Endothelial cell of umbilical vein (primary cell): Measurements from ENCODE around the gene MEGF11. TPM values are rescaled to one million over a fixed set of nuclear protein-coding genes. Genes with fewer than 3 reads are reported as not detected.

ENCODE experiments used
- BruUV-seq: library from RNA; stranded (reverse); fragments of 400-500 nt; replicated peaks from 2 replicates; lab custom pipeline; 2021; lab: Mats Ljungman, UMichigan
- CTCF ChIA-PET: fragments of 300-600, 350-600 bp; sonication (Branson Sonifier 250); formaldehyde crosslinking; loops from one replicate; lab custom pipeline; 2021; ENCODE audit warnings: antibody characterized with exemption, inconsistent platforms; lab: Charles Lee
- POLR2A ChIA-PET: fragments of 300-600, 350-600 bp; sonication (Branson Sonifier 250); formaldehyde crosslinking; loops from one replicate; lab custom pipeline; 2021; ENCODE audit warnings: antibody characterized with exemption, inconsistent platforms; lab: Charles Lee
- DNase-seq: peaks from one replicate; pipeline ENCODE4 v3.0.0-alpha.2; 2011; ENCODE audit warnings: low read depth, low spot score
- FAIRE-seq: peaks from 2 replicates; lab custom pipeline; 2011; peaks lifted over from hg19 to GRCh38; lab: Jason Lieb, UNC
- H2AFZ ChIP-seq: 2 replicates; pipeline ENCODE4 v1.6.0; 2012; ENCODE audit warnings: low read depth, low read length, control low read depth, inconsistent platforms
- H3K27ac ChIP-seq: 2 replicates; pipeline ENCODE4 v1.5.1; 2011; ENCODE audit warnings: low read depth, mild to moderate bottlenecking, control low read depth, low read length, moderate library complexity; ENCODE audit not compliant: insufficient read depth
- H3K27me3 ChIP-seq, 2 experiments: 2 replicates each; pipeline versions ENCODE4 v1.6.0 to v1.6.1; 2011; ENCODE audit warnings: low read length in 2 of 2, mixed read lengths in 1 of 2; ENCODE audit not compliant: control insufficient read depth in 2 of 2, insufficient read depth in 2 of 2
- H3K36me3 ChIP-seq, 2 experiments: 2 replicates in 1 of 2; 3 replicates in 1 of 2; pipeline ENCODE4 v1.5.1; 2011; ENCODE audit warnings: low read length in 2 of 2, mild to moderate bottlenecking in 1 of 2, moderate library complexity in 1 of 2; ENCODE audit not compliant: control insufficient read depth in 2 of 2, insufficient read depth in 2 of 2; ENCODE audit errors: extremely low read depth in 1 of 2
- H3K4me1 ChIP-seq: 3 replicates; pipeline ENCODE4 v1.5.1; 2011; ENCODE audit warnings: mild to moderate bottlenecking, low read length; ENCODE audit not compliant: control insufficient read depth, insufficient read depth; ENCODE audit errors: extremely low read depth
- H3K4me2 ChIP-seq: 2 replicates; pipeline ENCODE4 v1.6.1; 2011; ENCODE audit warnings: low read length, control low read depth, mixed read lengths; ENCODE audit not compliant: insufficient read depth
- H3K4me3 ChIP-seq, 3 experiments: fragments of 200-600 bp in 1 of 3; sonication (generic), shearing (Covaris generic) in 1 of 3; replicated peaks in 1 of 3; 2 replicates each; pipeline ENCODE4 v1.5.1; 2011 to 2016; ENCODE audit warnings: control low read depth in 3 of 3, low read length in 3 of 3, mild to moderate bottlenecking in 2 of 3, inconsistent platforms in 1 of 3, low read depth in 1 of 3, moderate library complexity in 1 of 3; ENCODE audit not compliant: insufficient read depth in 1 of 3
- H3K79me2 ChIP-seq: 2 replicates; pipeline ENCODE4 v1.6.0; 2012; ENCODE audit warnings: low read length, inconsistent platforms; ENCODE audit not compliant: control insufficient read depth, insufficient read depth
- H3K9ac ChIP-seq: replicated peaks from 2 replicates; pipeline ENCODE3; 2011; ENCODE audit warnings: low read length, control low read depth; ENCODE audit not compliant: insufficient read depth; ENCODE audit errors: extremely low read depth
- H3K9me1 ChIP-seq: replicated peaks from 3 replicates; pipeline ENCODE4 v1.6.0; 2011; ENCODE audit warnings: mild to moderate bottlenecking, low read length; ENCODE audit not compliant: control insufficient read depth, insufficient read depth; ENCODE audit errors: extremely low read depth
- H3K9me3 ChIP-seq: replicated peaks from 2 replicates; pipeline ENCODE4 v1.5.1; 2012; ENCODE audit warnings: low read length, inconsistent platforms; ENCODE audit not compliant: control insufficient read depth, insufficient read depth
- H4K20me1 ChIP-seq: replicated peaks from 2 replicates; pipeline ENCODE3; 2011; ENCODE audit warnings: mild to moderate bottlenecking, low read length; ENCODE audit not compliant: control insufficient read depth, insufficient read depth; ENCODE audit errors: extremely low read depth
- EZH2 ChIP-seq: IDR thresholded peaks from 2 replicates; pipeline ENCODE4 v1.6.1; 2012; ENCODE audit warnings: borderline replicate concordance, low read depth, mild to moderate bottlenecking, moderate library complexity, low read length, inconsistent platforms; ENCODE audit not compliant: severe bottlenecking
- FOS ChIP-seq: IDR thresholded peaks from 2 replicates; pipeline ENCODE4 v1.6.1; 2011; ENCODE audit warnings: mild to moderate bottlenecking, low read length, moderate library complexity, borderline replicate concordance; ENCODE audit not compliant: insufficient read depth
- GATA2 ChIP-seq: IDR thresholded peaks from 2 replicates; pipeline ENCODE4 v1.7.0; 2011; ENCODE audit warnings: low read depth, mild to moderate bottlenecking, moderate library complexity, mixed read lengths, low read length; ENCODE audit not compliant: insufficient read length, insufficient read depth
- JUN ChIP-seq: IDR thresholded peaks from 2 replicates; pipeline ENCODE4 v1.6.1; 2011; ENCODE audit warnings: borderline replicate concordance, low read depth; ENCODE audit not compliant: insufficient read length, insufficient read depth
- MYC ChIP-seq: IDR thresholded peaks from one replicate; pipeline ENCODE4 v1.6.1; 2011; ENCODE audit warnings: mild to moderate bottlenecking, low read depth, low read length
- POLR2A ChIP-seq: IDR thresholded peaks from 2 replicates; pipeline ENCODE4 v1.6.1; 2012; ENCODE audit warnings: low read depth, mild to moderate bottlenecking, control low read depth, low read length
- POLR2AphosphoS5 ChIP-seq: IDR thresholded peaks from 2 replicates; pipeline ENCODE4 v1.6.1; 2012; ENCODE audit warnings: low read depth, mild to moderate bottlenecking, control low read depth, low read length, moderate library complexity; ENCODE audit not compliant: insufficient read depth
- dilution Hi-C: fragments of 300-500 bp; cut with MboI; formaldehyde crosslinking; loops from one replicate; pipeline ENCODE4 v1.15.0; 2019; ENCODE audit warnings: low sequenced_read_pairs; ENCODE audit not compliant: extremely low pct_ligation_motif_present
- intact Hi-C: fragments of 100-400 bp; cut with micrococcal nuclease; formaldehyde crosslinking; loops from one replicate; pipeline ENCODE4 v1.10.0; 2022
- polyA plus RNA-seq, 4 experiments: library from polyadenylated mRNA; depleted of rRNA in 3 of 4; stranded (reverse) in 3 of 4; unstranded in 1 of 4; fragments of >200 nt; gene quantifications; 2 replicates each; pipeline versions ENCODE4 v1.2.1 to v1.2.3, GENCODE V29; 2011 to 2012; ENCODE audit warnings: missing spikeins in 1 of 4
- total RNA-seq: library from RNA; stranded (reverse); gene quantifications from 2 replicates; pipeline ENCODE4 v1.2.3, GENCODE V29; 2021
- TF ChIP-seq, protein P1 (sequence below): IDR thresholded peaks from 2 replicates; pipeline ENCODE4 v1.6.1; 2011; ENCODE audit not compliant: insufficient read depth, insufficient read length
- TF ChIP-seq, protein P2 (sequence below), 2 donors: IDR thresholded peaks; 1 replicate in 1 of 2; 2 replicates in 1 of 2; pipeline ENCODE4 v1.5.1; 2011; ENCODE audit warnings: low read length in 2 of 2, mild to moderate bottlenecking in 2 of 2, moderate library complexity in 2 of 2, control low read depth in 1 of 2, inconsistent platforms in 1 of 2, low read depth in 1 of 2; ENCODE audit not compliant: insufficient read depth in 1 of 2; ENCODE audit errors: extremely low read depth in 1 of 2

Gene MEGF11
- total and polyA plus RNA-seq, 2 donors (not counting 3 experiments of a cell fraction or from before 2014, with no cell fraction given), result not detected

DNA sequence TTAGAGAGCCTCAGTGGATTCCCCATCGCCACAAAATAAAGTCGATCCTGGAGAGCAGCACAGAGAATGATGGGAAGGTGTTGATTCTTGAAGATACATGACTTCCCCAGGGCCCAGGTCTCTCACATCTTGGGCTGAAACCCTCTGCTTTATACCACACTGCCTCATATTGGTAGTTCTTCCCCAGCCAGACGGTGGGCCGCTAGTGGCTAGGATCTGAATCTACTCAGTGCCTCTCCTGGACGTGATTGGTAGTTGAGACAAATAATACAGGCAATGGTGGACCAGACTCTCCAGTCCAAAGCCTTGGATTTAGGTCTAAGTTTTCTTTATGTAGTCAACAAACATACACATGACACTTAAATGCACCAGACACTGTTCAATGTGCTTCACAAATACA is 334.6 kb downstream of the MEGF11 start:
- no peak for TF ChIP-seq EZH2
- no peak for TF ChIP-seq JUN
- no peak for TF ChIP-seq MYC
- TF ChIP-seq, protein P1, sequence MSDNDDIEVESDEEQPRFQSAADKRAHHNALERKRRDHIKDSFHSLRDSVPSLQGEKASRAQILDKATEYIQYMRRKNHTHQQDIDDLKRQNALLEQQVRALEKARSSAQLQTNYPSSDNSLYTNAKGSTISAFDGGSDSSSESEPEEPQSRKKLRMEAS, result no peak
- TF ChIP-seq FOS, result no peak
- no peak for TF ChIP-seq POLR2AphosphoS5
- TF ChIP-seq POLR2A, result no peak
- no peak for TF ChIP-seq GATA2
- TF ChIP-seq, protein P2, sequence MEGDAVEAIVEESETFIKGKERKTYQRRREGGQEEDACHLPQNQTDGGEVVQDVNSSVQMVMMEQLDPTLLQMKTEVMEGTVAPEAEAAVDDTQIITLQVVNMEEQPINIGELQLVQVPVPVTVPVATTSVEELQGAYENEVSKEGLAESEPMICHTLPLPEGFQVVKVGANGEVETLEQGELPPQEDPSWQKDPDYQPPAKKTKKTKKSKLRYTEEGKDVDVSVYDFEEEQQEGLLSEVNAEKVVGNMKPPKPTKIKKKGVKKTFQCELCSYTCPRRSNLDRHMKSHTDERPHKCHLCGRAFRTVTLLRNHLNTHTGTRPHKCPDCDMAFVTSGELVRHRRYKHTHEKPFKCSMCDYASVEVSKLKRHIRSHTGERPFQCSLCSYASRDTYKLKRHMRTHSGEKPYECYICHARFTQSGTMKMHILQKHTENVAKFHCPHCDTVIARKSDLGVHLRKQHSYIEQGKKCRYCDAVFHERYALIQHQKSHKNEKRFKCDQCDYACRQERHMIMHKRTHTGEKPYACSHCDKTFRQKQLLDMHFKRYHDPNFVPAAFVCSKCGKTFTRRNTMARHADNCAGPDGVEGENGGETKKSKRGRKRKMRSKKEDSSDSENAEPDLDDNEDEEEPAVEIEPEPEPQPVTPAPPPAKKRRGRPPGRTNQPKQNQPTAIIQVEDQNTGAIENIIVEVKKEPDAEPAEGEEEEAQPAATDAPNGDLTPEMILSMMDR (IDR thresholded peaks at IDR 0.05; ENCODE audit: extremely low read depth in 1 of 2, insufficient read depth in 1 of 2, low read depth in 1 of 2, low read length in 2 of 2), result no peak
- BruUV-seq, result no TSS peak
- Histone ChIP-seq H3K9me1 (no peaks in the 10 kb centered on the region), H3K9me3 (no peaks in the 10 kb centered on the region), H3K27ac (no peak overlapping the region), H3K4me3 (no peak overlapping the region), H4K20me1 (no peaks in the 10 kb centered on the region), H3K27me3 (no peaks in the 10 kb centered on the region), H3K4me2 (no peak overlapping the region), H2AFZ (no peak overlapping the region), H3K36me3 (no peaks in the 10 kb centered on the region), H3K79me2 (no peaks in the 10 kb centered on the region), H3K4me1 (no peaks in the 10 kb centered on the region), H3K9ac (no peak overlapping the region)
- ChIA-PET POLR2A (no interaction called here), CTCF (interaction anchor here (0.9 kb wide), 1 partner anchor 273 kb away, joined by 3 read pairs; no protein-coding TSS in a partner anchor)
- dilution Hi-C loops (no loop called here), intact Hi-C loops (loop anchor here (10.0 kb wide), 1 partner anchor 366 kb away; no protein-coding TSS in a partner anchor)
- no peak for FAIRE-seq
- DNase-seq, result no peak
